Neural crest cell (in vitro differentiated cells): ENCODE data around the gene TF. TPM values are rescaled to one million over a fixed set of nuclear protein-coding genes. Genes with fewer than 3 reads are reported as not detected.

Source experiments
- DNase-seq: peaks from one replicate; pipeline ENCODE4 v3.0.0; 2021; ENCODE audit warnings: low read depth, mixed read lengths, low spot score
- H3K27ac Mint-ChIP-seq: one replicate; pipeline ENCODE4 v1.8.0; 2021; ENCODE audit warnings: mild to moderate bottlenecking, mixed read lengths; ENCODE audit not compliant: unreplicated experiment
- H3K27me3 Mint-ChIP-seq: 2 replicates; pipeline ENCODE4 v1.8.0; 2021; ENCODE audit warnings: low read depth, mild to moderate bottlenecking, mixed read lengths
- H3K36me3 Mint-ChIP-seq: 2 replicates; pipeline ENCODE4 v1.8.0; 2021; ENCODE audit warnings: low read depth, mild to moderate bottlenecking, mixed read lengths
- H3K4me1 Mint-ChIP-seq: 2 replicates; pipeline ENCODE4 v1.8.0; 2021; ENCODE audit warnings: mixed read lengths
- H3K4me3 Mint-ChIP-seq: one replicate; pipeline ENCODE4 v1.8.0; 2021; ENCODE audit warnings: mild to moderate bottlenecking, mixed read lengths
- H3K9me3 Mint-ChIP-seq: 2 replicates; pipeline ENCODE4 v1.8.0; 2021; ENCODE audit warnings: mixed read lengths
- total RNA-seq: library from RNA; stranded (reverse); gene quantifications from 2 replicates; pipeline ENCODE4 v1.2.1, GENCODE V29; 2021
- TF ChIP-seq, protein P1 (sequence below): fragments of 200-600 bp; sonication (generic); conservative IDR thresholded peaks from 2 replicates; pipeline ENCODE4 v1.5.0; 2021; ENCODE audit warnings: antibody characterized with exemption, mild to moderate bottlenecking

The TF gene
- total RNA-seq, 1 donor from 2014 or later = 1.6 TPM

DNA sequence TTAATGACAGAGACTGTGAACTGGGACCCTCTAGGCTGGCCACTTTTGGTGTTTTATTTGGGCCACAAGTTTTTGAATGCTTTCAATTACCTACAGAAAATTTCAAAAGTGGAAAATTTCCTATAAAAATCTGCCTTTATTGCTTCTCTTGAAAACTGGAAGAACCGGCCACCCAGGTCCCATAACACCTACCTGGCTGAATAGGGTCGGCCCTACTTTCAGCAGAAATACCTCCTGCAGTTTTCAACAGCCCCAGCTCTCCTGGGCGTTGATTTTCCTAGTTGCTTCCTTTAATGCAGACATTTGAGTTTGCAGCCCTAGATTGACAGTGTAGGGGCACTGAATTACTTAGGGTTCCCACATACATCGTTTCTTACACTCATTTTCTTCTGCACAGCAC is 58.7 kb downstream of the TF start:
- H3K4me1 Mint-ChIP-seq = peaks cover 15% of the 10 kb centered on the region
- peaks cover 30% of the 10 kb centered on the region for H3K27me3 Mint-ChIP-seq
- no peak overlapping the region for H3K27ac Mint-ChIP-seq
- TF ChIP-seq, protein P1, sequence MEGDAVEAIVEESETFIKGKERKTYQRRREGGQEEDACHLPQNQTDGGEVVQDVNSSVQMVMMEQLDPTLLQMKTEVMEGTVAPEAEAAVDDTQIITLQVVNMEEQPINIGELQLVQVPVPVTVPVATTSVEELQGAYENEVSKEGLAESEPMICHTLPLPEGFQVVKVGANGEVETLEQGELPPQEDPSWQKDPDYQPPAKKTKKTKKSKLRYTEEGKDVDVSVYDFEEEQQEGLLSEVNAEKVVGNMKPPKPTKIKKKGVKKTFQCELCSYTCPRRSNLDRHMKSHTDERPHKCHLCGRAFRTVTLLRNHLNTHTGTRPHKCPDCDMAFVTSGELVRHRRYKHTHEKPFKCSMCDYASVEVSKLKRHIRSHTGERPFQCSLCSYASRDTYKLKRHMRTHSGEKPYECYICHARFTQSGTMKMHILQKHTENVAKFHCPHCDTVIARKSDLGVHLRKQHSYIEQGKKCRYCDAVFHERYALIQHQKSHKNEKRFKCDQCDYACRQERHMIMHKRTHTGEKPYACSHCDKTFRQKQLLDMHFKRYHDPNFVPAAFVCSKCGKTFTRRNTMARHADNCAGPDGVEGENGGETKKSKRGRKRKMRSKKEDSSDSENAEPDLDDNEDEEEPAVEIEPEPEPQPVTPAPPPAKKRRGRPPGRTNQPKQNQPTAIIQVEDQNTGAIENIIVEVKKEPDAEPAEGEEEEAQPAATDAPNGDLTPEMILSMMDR = no peak
- H3K4me3 Mint-ChIP-seq = peak overlapping the region; percentile 98
- no peaks in the 10 kb centered on the region for H3K9me3 Mint-ChIP-seq
- H3K36me3 Mint-ChIP-seq = no peaks in the 10 kb centered on the region
- no peak for DNase-seq

DNA sequence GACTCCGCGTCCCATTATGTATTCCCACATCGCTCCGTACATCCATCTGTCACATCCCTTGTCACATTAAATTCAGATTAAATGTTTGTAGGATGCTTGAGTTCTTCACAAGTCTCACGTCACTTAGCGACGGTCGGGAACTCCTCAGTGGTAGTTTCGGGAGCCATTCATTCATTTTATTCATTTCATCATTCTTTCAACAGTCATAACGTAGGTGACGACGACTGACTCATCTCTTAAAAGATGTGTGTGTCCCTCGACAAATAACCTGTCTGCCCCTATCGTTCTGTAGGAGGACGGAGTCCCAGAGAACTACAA is 59.1 kb downstream of the TF start:
- no peaks in the 10 kb centered on the region for H3K36me3 Mint-ChIP-seq
- H3K9me3 Mint-ChIP-seq = no peaks in the 10 kb centered on the region
- peaks cover 25% of the 10 kb centered on the region for H3K27me3 Mint-ChIP-seq
- peak overlapping the region; percentile 98 for H3K4me3 Mint-ChIP-seq
- peaks cover 15% of the 10 kb centered on the region for H3K4me1 Mint-ChIP-seq
- H3K27ac Mint-ChIP-seq = no peak overlapping the region
- TF ChIP-seq, protein P1 = no peak
- DNase-seq = no peak

- Mint-ChIP-seq H3K4me1 (peaks cover 15% of the 10 kb centered on the region), H3K9me3 (no peaks in the 10 kb centered on the region), H3K4me3 (peak within 1 kb of the TSS; percentile 98), H3K36me3 (no peaks in the 10 kb centered on the region), H3K27ac (peak within 1 kb of the TSS; percentile 64), H3K27me3 (peaks cover 21% of the 10 kb centered on the region)
- TF ChIP-seq, protein P1 = no peak
- DNase-seq = peak; percentile 85
Observed at GRCh38 chr3:133805702-133806475, 59.7 kb downstream of the TF start, which contains the start of gene SRPRB. SRPRB (plus strand) TSS chr3:133805815; CDS start chr3:133805849, 34 bp downstream.

DNA sequence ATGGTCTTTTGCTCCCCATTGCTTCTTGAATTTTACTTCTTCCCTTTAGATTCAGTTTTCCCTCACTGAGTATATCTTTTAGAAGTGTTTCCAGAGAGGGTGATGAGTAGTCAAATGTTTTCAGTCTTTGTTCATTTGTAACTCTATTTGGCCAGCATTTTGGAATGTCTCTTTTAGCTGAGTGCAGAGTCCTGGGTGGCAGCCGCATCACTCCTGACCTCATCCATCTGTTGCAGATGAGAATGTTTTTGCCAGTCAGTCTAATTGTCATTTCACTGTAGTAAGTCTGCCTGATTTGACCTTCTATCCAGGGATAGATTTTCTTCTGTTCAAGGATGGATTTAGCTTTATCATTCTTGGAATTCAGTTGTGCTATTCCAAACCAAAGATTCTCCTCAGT is 66.7 kb downstream of the TF start:
- no peak overlapping the region for H3K27ac Mint-ChIP-seq
- DNase-seq = no peak
- TF ChIP-seq, protein P1 = no peak
- no peak overlapping the region for H3K4me3 Mint-ChIP-seq
- no peaks in the 10 kb centered on the region for H3K27me3 Mint-ChIP-seq
- no peaks in the 10 kb centered on the region for H3K9me3 Mint-ChIP-seq
- H3K36me3 Mint-ChIP-seq = no peaks in the 10 kb centered on the region
- no peaks in the 10 kb centered on the region for H3K4me1 Mint-ChIP-seq

DNA sequence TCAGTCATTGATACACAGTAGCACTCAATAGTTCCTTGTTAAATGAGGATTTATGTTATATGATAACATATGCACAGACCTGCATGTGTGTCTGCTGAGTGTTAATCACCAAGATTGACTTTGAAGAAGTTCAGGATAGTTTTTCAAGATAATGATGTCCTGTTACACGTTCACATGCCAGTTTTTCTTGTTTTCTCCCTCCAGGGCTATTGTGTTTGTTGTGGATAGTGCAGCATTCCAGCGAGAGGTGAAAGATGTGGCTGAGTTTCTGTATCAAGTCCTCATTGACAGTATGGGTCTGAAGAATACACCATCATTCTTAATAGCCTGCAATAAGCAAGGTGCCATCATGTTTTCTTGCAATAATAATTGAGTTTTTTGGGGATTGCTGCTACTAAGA is 69.2 kb downstream of the TF start:
- Mint-ChIP-seq H3K27me3 (no peaks in the 10 kb centered on the region), H3K36me3 (no peaks in the 10 kb centered on the region), H3K4me3 (no peak overlapping the region), H3K27ac (no peak overlapping the region), H3K4me1 (no peaks in the 10 kb centered on the region), H3K9me3 (no peaks in the 10 kb centered on the region)
- TF ChIP-seq, protein P1 = no peak
- DNase-seq = no peak
